HEK293 (cell line): ENCODE measurements around the gene PAX2.

Source experiments
- KLF16 ChIP-seq: fragments of 450-650 bp; formaldehyde crosslinking; IDR thresholded peaks from 2 replicates; pipeline ENCODE4 v1.5.1; 2017; ENCODE audit warnings: missing biosample characterization, missing genetic modification characterization
- ZNF777 ChIP-seq: fragments of 450-650 bp; formaldehyde crosslinking; IDR thresholded peaks from 2 replicates; pipeline ENCODE4 v1.5.1; 2017; ENCODE audit warnings: missing biosample characterization, missing genetic modification characterization, borderline replicate concordance
- TF ChIP-seq, protein P1 (sequence below): fragments of 450-650 bp; formaldehyde crosslinking; IDR thresholded peaks from 2 replicates; pipeline ENCODE4 v1.5.1; 2016; ENCODE audit warnings: missing biosample characterization, missing genetic modification characterization

DNA sequence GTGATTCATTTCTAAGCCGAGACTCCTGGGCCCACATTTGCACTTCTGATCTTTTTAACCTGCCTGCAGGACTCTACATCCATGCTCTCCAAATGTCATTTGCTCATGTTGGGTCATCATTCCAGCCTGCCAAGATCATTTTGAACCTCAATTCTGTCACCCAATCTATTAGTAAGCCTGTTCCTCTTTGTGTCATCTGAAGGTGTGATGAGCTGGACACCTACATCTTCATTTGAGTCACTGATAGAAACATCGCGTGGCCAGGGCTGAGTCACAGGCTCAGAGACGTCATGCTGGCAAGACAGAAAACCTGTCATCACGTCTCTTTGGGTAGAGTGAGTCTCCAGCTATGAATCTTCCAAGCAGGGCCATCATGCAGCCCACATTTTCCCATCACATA is 102.1 kb downstream of the PAX2 start:
- TF ChIP-seq, protein P1, sequence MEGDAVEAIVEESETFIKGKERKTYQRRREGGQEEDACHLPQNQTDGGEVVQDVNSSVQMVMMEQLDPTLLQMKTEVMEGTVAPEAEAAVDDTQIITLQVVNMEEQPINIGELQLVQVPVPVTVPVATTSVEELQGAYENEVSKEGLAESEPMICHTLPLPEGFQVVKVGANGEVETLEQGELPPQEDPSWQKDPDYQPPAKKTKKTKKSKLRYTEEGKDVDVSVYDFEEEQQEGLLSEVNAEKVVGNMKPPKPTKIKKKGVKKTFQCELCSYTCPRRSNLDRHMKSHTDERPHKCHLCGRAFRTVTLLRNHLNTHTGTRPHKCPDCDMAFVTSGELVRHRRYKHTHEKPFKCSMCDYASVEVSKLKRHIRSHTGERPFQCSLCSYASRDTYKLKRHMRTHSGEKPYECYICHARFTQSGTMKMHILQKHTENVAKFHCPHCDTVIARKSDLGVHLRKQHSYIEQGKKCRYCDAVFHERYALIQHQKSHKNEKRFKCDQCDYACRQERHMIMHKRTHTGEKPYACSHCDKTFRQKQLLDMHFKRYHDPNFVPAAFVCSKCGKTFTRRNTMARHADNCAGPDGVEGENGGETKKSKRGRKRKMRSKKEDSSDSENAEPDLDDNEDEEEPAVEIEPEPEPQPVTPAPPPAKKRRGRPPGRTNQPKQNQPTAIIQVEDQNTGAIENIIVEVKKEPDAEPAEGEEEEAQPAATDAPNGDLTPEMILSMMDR (tag by site-specific recombination): no peak
- TF ChIP-seq KLF16 (tag by site-specific recombination): no peak
- TF ChIP-seq ZNF777 (tag by site-specific recombination): no peak
